Measurements from ENCODE around the gene UFM1. TPM values are rescaled to one million over a fixed set of nuclear protein-coding genes. Genes with fewer than 3 reads are reported as not detected.
"Not testable (repeated sequence)": the region's sequence is repeated elsewhere in the genome, so short reads cannot be mapped to it uniquely, and the experiment has no call there.

Gene UFM1
- total RNA-seq, 2 donors from 2014 or later, result 37.6 to 71.0 TPM

DNA sequence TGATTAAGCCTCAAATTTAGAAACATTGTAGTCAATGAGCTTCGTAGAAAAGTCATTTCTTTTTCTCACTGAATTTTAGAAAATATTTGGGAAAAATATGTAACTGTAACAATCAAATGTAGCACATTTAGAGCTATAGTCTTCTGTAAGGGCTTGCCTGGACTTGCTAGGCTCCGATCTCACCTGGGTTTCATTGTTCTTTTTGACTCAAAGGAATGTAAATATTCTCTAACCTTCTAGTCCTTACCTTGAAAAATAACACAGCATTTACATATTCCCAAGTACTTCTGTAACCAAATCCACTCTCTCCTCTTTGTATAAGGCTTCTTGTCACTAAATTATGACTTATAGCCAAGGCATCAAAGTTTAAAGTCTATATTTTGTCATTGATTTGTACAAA is 2.9 kb upstream of the UFM1 start:
- Mint-ChIP-seq H3K4me3 (no peak overlapping the region), H3K27me3 (peaks cover 6% of the 10 kb centered on the region in 2 donors), H3K36me3 (peaks cover 19% of the 10 kb centered on the region), H3K4me1 (ENCODE audit: low read depth in 2 of 2) (peaks cover 22 to 24% of the 10 kb centered on the region in 2 donors), H3K9me3 (no peaks in the 10 kb centered on the region), H3K27ac (no peak overlapping the region)
- ATAC-seq (no peak), DNase-seq (ENCODE audit: low spot score) (no peak)

DNA sequence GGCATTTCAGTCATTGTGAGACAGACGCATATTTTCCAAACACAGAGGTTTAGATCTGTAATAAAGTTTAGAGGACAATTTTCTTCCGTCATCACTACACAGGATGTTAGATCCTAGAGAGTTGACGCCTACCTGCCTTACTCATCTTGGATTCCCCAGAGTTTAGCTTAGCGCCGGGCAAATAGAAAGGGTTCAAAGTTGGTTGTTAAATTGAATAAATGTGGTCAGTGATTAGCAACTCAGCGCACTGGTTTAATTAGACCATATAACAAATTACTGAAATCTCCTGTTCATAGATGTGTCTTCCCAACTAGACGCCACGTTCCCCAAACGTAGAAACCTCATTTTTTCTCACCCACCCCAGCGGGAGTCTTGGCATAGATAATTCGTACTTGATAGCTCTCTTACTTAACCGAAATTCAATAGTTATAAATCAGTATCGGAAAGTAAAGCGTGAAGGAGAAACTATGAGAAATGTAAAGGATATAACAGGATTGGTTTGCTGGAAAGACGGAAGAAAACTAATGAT is 726 bp upstream of the UFM1 start:
- Mint-ChIP-seq H3K4me3 (peak overlapping the region; percentile 99), H3K27ac (peak overlapping the region; percentile 97), H3K9me3 (no peaks in the 10 kb centered on the region), H3K4me1 (ENCODE audit: low read depth in 2 of 2) (peaks cover 23 to 31% of the 10 kb centered on the region in 2 donors), H3K27me3 (peaks cover 4 to 6% of the 10 kb centered on the region in 2 donors), H3K36me3 (peaks cover 19% of the 10 kb centered on the region)
- no peak for ATAC-seq
- DNase-seq (ENCODE audit: low spot score), result no peak

GRCh38 chr13:38350114-38350617 is 515 bp downstream of the UFM1 start:
- peak overlapping the region; percentile 97 for H3K27ac Mint-ChIP-seq
- no peaks in the 10 kb centered on the region for H3K9me3 Mint-ChIP-seq
- peaks cover 23 to 31% of the 10 kb centered on the region in 2 donors for H3K4me1 Mint-ChIP-seq (ENCODE audit: low read depth in 2 of 2)
- DNase-seq (ENCODE audit: low spot score) (peak; percentile 59), ATAC-seq (peak; percentile 48 to 54)
- H3K36me3 Mint-ChIP-seq, result peaks cover 19% of the 10 kb centered on the region
- peaks cover 4 to 6% of the 10 kb centered on the region in 2 donors for H3K27me3 Mint-ChIP-seq
- peak overlapping the region; percentile 99 for H3K4me3 Mint-ChIP-seq

- H3K27ac Mint-ChIP-seq, result no peak overlapping the region
- no peaks in the 10 kb centered on the region for H3K27me3 Mint-ChIP-seq
- peaks cover 22% of the 10 kb centered on the region for H3K36me3 Mint-ChIP-seq
- no peak for DNase-seq (ENCODE audit: low spot score)
- peaks cover 15 to 25% of the 10 kb centered on the region in 2 donors for H3K4me1 Mint-ChIP-seq (ENCODE audit: low read depth in 2 of 2)
- H3K4me3 Mint-ChIP-seq, result no peak overlapping the region
- no peak for ATAC-seq
- no peaks in the 10 kb centered on the region for H3K9me3 Mint-ChIP-seq
Measured at GRCh38 chr13:38355595-38356119, 6.0 kb downstream of the UFM1 start.

DNA sequence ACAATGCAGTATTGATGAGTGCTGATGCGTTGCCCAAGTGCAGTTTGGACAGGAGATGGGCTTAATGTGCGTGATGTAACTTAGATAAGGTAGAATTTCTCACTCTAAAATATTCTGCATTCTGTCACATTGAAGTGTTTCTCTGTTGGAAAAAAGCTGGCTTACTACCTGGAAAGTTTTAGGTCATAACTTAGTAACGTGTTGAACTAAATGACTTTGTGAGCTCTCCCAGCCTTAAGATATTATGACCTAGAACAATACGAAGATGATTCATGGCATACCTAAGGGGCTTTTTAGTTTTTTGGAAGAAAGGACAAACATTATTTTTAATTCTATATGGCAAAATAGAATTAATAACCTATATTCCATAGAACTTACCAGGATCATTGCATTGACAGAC is 9.0 kb downstream of the UFM1 start:
- Mint-ChIP-seq H3K9me3 (no peaks in the 10 kb centered on the region), H3K27me3 (no peaks in the 10 kb centered on the region), H3K4me3 (no peak overlapping the region), H3K36me3 (peaks cover 27% of the 10 kb centered on the region), H3K4me1 (ENCODE audit: low read depth in 2 of 2) (peaks cover 4 to 11% of the 10 kb centered on the region in 2 donors), H3K27ac (no peak overlapping the region)
- DNase-seq (ENCODE audit: low spot score) (no peak), ATAC-seq (no peak)

GRCh38 chr13:38361542-38362262 is 12.1 kb downstream of the UFM1 start:
- no peak overlapping the region for H3K4me3 Mint-ChIP-seq
- H3K27ac Mint-ChIP-seq, result no peak overlapping the region
- H3K36me3 Mint-ChIP-seq, result peaks cover 21% of the 10 kb centered on the region
- no peaks in the 10 kb centered on the region for H3K9me3 Mint-ChIP-seq
- peaks cover 5 to 6% of the 10 kb centered on the region in 2 donors for H3K4me1 Mint-ChIP-seq (ENCODE audit: low read depth in 2 of 2)
- DNase-seq (ENCODE audit: low spot score) (no peak), ATAC-seq (no peak)
- no peaks in the 10 kb centered on the region for H3K27me3 Mint-ChIP-seq

DNA sequence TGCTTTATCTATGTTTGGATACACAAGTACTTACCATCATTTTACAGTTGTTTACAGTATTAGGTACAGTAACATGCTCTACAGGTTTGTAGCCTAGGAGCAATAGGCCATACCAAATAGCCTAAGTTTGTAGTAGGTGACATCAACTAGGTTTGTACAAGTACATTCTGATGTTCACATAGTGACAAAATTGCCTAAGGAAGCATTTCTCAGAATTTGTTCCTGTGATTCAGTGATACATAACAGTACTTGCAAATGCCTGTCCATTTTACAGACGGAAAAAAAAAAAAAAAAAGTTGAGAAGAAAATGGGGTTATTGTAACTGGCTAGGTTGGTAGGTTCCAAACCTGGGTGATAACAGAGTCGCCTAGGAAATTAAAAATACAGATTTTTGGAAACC is 13.6 kb downstream of the UFM1 start:
- Mint-ChIP-seq H3K27me3 (no peaks in the 10 kb centered on the region), H3K36me3 (peaks cover 21% of the 10 kb centered on the region), H3K4me1 (ENCODE audit: low read depth in 2 of 2) (peaks cover 5 to 6% of the 10 kb centered on the region in 2 donors), H3K27ac (no peak overlapping the region), H3K4me3 (no peak overlapping the region), H3K9me3 (no peaks in the 10 kb centered on the region)
- no peak for ATAC-seq
- DNase-seq (ENCODE audit: low spot score), result no peak

DNA sequence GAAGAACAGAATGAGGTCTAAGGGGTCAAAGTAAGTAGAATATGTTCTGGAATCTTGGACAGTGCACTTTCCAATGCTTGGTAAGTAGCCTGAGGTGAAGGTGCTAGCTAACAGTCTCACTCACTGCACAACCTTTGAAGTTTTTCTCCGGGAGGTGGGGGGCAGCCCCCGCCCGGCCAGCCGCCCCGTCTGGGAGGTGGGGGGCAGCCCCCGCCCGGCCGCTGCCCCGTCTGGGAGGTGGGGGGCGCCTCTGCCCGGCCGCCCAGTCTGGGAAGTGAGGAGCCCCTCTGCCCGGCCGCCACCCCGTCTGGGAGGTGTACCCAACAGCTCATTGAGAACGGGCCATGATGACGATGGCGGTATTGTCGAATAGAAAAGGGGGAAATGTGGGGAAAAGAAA is 14.1 kb downstream of the UFM1 start:
- not testable (repeated sequence) for H3K4me3 Mint-ChIP-seq; DNase-seq (ENCODE audit: low spot score); H3K27me3 Mint-ChIP-seq; H3K27ac Mint-ChIP-seq; ATAC-seq; H3K9me3 Mint-ChIP-seq; H3K4me1 Mint-ChIP-seq (ENCODE audit: low read depth in 2 of 2)
- H3K36me3 Mint-ChIP-seq, result peaks cover 17% of the 10 kb centered on the region

DNA sequence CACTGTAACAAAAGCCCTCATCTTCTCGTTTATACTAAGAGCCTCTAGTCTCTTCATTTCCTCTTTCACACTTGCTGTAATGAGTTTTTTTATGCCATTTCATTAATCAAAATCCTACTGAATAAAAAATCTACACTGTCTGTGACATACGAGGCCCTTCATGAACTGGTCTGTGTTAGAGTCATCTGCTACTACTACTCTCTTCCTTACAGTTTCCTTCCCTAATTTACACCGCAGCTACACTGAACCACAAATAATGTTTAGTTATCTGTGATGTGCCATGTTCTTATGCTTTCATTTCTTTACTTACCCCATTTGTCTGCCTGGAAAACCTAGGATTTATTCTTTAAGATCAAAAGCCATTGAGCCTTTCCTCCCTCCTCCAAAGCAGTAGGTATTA is 16.0 kb downstream of the UFM1 start:
- Mint-ChIP-seq H3K4me1 (ENCODE audit: low read depth in 2 of 2) (peaks cover 3 to 5% of the 10 kb centered on the region in 2 donors), H3K27me3 (peaks cover 5 to 7% of the 10 kb centered on the region in 2 donors), H3K36me3 (peaks cover 17% of the 10 kb centered on the region), H3K9me3 (no peaks in the 10 kb centered on the region), H3K4me3 (no peak overlapping the region), H3K27ac (no peak overlapping the region)
- ATAC-seq (no peak), DNase-seq (ENCODE audit: low spot score) (no peak)

GRCh38 chr13:38366954-38367645 is 17.4 kb downstream of the UFM1 start:
- no peak for ATAC-seq
- Mint-ChIP-seq H3K27me3 (peaks cover 5 to 15% of the 10 kb centered on the region in 2 donors), H3K36me3 (peaks cover 16% of the 10 kb centered on the region), H3K4me1 (ENCODE audit: low read depth in 2 of 2) (peaks cover 0 to 5% of the 10 kb centered on the region in 2 donors), H3K4me3 (no peak overlapping the region), H3K27ac (no peak overlapping the region), H3K9me3 (peaks cover 3% of the 10 kb centered on the region)
- no peak for DNase-seq (ENCODE audit: low spot score)

GRCh38 chr13:38369058-38369457 is 19.4 kb downstream of the UFM1 start:
- H3K27me3 Mint-ChIP-seq, result peaks cover 7 to 23% of the 10 kb centered on the region in 2 donors

DNA sequence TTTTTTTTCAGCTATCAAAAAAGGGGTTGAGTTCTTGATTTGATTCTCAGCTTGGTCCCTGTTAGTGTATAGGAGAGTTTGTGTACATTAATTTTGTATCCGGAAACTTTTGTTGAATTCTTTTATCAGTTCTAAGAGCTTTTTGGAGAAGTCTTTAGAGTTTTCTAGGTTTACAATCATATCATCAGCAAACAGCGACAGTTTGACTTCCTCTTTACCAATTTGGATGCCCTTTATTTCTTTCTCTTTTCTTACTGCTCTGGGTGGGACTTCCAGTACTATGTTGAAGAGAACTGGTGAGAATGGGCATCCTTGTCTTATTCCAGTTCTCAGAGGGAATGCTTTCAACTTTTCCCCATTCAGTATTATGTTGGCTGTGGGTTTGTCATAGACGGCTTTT is 20.4 kb downstream of the UFM1 start:
- ATAC-seq; DNase-seq (ENCODE audit: low spot score); H3K4me3 Mint-ChIP-seq; H3K36me3 Mint-ChIP-seq; H3K4me1 Mint-ChIP-seq (ENCODE audit: low read depth in 2 of 2); H3K9me3 Mint-ChIP-seq; H3K27ac Mint-ChIP-seq: not testable (repeated sequence)
- peaks cover 7 to 25% of the 10 kb centered on the region in 2 donors for H3K27me3 Mint-ChIP-seq

More at GRCh38 chr13:38369058-38369457, 19.4 kb downstream of the UFM1 start:
- Mint-ChIP-seq H3K9me3 (peaks cover 3% of the 10 kb centered on the region), H3K36me3 (peaks cover 10% of the 10 kb centered on the region), H3K4me1 (ENCODE audit: low read depth in 2 of 2) (peaks cover 0 to 5% of the 10 kb centered on the region in 2 donors), H3K27ac (no peak overlapping the region), H3K4me3 (no peak overlapping the region)
- ATAC-seq (no peak), DNase-seq (ENCODE audit: low spot score) (no peak)

DNA sequence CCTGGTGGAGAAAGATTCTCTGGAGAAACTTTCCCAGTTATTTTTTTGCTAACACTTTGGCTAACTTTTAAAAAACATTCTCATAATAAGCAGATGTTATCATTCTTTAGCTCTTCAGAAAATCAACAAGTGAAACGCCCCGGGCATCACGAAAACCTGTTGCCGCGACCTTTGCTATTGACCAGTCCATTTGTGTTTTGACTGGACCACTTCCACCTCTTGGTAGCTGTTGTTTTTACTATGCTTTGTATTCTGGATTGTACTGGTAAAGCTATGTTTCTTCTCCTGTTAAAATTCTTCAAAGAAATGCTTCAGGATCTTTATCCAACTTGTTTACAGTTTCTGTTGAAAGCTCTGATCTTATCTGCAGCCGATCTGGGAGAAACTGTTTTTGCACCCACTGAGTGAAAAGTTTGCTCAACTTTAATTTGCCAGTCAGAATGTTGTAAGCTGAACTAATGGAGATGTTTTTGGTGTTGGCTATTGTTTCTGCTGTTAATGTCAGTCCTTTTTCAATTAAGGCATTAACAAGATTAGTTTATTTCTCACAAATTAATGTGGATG is 23.3 kb downstream of the UFM1 start:
- peaks cover 10% of the 10 kb centered on the region for H3K36me3 Mint-ChIP-seq
- ATAC-seq (no peak), DNase-seq (ENCODE audit: low spot score) (no peak)
- peaks cover 10 to 36% of the 10 kb centered on the region in 2 donors for H3K27me3 Mint-ChIP-seq
- H3K9me3 Mint-ChIP-seq, result peaks cover 8% of the 10 kb centered on the region
- H3K4me3 Mint-ChIP-seq, result no peak overlapping the region
- H3K4me1 Mint-ChIP-seq (ENCODE audit: low read depth in 2 of 2), result no peaks in the 10 kb centered on the region
- H3K27ac Mint-ChIP-seq, result no peak overlapping the region
